NCI-H1105 treated with DMSO at 0.1 percent for 48 hours (cell line): Measurements from ENCODE around the gene ARFGAP3.

ENCODE experiments used
- DNase-seq: peaks from one replicate; lab custom pipeline; 2025; lab: John Stamatoyannopoulos, UW

The ARFGAP3 gene, protein sequence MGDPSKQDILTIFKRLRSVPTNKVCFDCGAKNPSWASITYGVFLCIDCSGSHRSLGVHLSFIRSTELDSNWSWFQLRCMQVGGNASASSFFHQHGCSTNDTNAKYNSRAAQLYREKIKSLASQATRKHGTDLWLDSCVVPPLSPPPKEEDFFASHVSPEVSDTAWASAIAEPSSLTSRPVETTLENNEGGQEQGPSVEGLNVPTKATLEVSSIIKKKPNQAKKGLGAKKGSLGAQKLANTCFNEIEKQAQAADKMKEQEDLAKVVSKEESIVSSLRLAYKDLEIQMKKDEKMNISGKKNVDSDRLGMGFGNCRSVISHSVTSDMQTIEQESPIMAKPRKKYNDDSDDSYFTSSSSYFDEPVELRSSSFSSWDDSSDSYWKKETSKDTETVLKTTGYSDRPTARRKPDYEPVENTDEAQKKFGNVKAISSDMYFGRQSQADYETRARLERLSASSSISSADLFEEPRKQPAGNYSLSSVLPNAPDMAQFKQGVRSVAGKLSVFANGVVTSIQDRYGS

DNA sequence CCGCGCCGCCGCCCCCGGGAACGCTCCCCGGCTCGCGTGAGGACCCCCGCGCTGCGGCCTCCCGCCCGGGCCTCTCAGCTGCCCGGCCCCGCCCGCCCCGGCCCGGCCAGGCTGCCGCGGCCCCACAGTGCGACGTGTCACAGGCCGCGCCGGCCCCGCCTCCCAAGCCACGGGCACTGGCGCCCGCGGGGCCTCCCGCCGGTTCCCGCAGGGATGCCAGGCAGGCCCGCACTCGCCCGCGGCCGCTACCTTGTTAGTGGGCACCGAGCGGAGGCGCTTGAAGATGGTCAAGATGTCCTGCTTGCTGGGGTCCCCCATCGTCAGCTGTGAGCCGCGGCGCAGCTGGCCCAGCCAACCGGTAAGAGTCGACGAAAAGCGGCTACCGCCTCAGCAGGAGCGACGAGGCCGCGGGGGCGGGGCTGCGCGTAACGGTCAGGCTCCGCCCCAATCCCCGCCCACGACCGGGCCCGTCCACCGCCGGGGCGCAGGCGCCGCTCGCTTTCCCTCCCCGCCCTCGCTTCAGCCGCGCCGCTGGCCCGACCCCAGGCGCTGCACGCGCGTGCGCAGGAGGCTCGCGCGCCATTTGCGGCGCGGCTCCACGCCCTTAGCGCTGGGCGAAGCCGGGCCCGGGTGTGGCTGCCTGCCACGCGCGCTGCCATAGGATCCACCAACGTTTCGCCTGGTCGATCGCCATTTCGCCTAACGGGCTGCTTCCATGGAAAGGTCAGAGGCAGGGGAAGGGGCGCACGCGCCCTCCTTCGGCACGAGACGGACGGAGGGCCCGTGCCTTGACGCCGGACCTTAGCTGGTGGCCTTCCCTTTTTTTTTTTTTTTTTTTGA lies at the start of gene ARFGAP3:
TSS of gene ARFGAP3 (minus strand) at position 409 of the 840 bp plus-strand sequence. CDS start at position 318, 91 bp downstream.
- DNase-seq = peak; percentile 86

DNA sequence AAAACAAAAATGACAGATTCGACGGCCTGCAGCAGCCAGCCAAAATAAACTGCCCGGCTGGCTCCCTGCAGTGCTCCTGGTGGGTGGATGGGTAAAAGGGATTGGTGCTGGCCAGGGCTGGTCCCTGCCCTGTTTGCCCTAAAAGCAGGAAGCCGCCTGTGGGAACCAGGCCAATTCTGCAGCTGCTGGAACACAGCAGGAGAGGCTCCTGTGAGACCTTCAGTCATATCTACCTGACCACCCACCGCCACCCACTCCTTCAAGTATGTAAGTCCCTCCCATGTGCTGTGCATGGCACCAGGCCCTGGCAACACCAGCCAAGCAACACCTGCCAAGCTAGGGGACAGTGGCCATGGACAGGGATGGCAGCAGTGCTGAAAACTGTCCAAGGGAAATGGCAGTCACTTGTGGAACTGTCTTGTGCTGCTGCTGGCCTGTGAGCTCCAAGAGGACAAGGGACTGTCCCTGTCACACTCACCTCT lies 48.7 kb upstream of the ARFGAP3 start:
- DNase-seq = peak; percentile 53

DNA sequence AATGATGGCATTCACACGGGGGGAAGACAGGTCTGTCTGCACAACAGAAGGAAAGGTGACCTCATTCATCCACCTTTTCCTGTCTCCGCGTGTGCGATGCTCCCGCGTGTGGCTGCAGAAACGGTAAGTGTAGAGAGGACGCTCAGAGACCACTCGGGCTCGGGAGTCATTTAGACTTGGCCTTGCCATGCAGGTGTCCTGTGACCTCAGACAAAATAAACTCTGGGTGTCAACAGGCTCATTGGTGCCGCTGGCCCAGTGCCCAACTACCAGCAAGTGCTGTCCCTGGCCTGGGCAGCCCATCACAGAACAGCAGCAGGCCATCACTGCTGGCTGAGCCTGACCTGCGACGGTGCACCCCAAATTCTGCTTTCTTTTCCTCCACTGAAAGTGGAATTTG lies 48.1 kb upstream of the ARFGAP3 start:
- DNase-seq = no peak

DNA sequence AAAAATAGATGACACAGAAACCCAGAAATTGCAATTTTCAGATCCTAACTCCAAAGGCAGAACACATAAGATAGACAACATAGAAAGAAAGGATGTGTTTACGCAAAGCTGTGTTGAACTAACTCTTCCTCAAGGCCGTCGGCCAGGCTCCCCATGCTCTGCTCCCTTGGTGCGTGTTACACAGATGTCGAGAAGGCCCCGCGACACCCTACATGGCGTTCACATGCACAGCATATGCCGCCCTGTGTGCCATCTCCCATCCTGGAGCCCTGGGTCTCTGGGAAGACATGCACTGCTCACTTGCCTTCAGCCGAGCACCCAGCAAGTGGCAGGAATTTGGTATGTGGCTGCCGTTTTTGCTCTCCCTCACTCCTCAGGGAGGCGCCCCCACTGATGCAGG lies 47.0 kb upstream of the ARFGAP3 start:
- no peak for DNase-seq

DNA sequence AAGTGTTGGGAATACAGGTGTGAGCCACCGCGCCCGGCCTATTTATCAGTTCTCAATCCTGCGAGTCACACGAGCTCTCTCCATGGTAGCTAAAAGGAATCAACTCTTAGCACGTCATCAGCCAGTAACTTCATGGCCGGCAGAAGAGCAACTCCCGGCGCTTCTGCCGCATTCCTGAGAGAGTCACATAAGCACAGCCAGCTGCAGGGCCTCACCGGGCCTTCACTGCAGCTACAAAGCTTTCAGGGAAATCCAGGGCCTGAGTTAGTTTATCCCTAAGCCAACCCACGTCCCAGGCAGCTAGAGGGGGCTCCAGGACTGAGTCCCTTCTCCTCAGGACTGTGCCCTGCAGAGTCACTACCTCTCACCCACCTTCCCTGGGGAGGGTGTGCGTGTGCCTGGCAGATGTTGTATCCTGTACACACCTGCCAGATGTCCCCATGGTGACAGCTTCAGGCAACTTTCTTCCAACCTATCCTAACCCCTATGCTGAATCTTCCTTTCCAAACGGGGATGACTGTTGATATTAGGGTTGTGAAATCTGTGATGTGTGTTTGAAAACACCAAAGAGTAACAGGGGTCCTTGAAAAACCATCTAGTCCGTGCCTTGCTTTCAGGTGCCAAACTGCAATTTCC lies 45.9 kb upstream of the ARFGAP3 start:
- DNase-seq = no peak

DNA sequence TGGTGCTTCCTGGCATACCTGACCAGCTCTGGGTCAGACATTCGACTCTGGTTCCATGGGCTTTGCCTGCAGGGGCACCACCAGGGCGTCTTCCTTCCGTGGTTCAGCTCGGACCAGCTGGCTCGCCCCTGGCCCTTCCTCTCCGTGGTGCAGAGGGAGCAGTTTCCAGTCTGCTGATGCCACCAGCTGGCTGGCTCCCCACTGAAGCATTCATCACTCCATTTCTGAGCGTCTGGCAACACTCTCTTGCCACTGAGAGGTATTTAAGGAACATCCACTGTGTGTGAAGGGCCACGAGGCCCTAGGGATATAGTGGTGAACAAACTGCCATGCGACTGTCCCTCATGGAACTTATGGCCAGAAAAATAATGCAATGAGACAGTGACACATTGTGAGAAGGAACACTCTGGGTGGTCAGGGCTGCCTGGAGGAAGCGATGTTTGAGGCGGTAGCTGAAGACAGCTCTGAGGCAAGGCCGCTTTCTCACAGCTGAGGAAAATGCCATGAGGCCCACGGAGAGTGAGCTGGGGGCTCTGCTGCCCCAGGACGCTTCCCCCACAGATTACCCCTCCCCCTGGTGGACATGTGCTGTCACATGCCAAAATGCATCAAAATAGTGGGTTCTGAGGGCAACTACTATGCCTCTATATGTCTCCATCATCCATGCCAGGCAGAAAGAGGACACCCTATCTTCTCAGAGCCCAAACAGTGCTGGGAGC lies 44.9 kb upstream of the ARFGAP3 start:
- no peak for DNase-seq

DNA sequence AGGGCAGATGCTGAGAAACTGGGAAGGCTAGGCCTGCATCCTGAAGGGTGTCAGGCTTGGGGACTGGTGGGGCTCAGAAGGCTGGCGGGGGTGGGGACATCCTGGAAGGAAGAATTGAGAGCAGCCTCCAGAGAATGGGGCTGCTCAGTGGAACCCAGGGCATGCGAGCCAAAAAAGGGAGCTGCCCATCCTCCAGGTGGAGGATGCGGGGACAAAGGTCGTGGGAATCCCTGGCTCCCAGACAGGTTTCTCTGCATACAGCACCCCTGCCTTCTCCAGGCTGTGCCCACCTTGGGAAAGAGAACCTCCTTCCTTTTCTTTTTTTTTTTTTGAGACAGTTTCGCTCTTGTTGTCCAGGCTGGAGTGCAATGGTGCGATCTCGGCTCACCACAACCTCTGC lies 40.9 kb upstream of the ARFGAP3 start:
- DNase-seq = no peak

DNA sequence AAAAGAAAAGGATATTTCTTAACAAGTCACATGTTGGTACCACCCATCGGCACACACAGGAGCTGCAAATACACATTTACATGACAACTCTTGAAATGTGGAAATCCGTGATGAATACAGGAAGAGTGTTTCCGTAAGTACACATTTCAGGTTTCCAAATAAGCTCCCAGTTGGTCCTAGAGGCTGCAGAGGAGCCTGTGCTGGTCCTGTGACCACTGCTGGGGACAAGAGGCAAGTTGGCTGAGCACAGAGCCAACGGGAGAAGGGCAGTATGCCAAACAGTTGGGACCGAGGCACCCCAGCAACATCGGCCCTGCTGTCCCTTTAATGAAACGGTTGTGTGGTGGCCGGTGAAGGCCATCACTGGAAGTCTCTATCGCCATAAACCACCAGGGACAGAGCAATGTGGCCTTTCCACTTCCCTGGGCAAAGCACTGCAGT lies 38.5 kb upstream of the ARFGAP3 start:
- DNase-seq = no peak

DNA sequence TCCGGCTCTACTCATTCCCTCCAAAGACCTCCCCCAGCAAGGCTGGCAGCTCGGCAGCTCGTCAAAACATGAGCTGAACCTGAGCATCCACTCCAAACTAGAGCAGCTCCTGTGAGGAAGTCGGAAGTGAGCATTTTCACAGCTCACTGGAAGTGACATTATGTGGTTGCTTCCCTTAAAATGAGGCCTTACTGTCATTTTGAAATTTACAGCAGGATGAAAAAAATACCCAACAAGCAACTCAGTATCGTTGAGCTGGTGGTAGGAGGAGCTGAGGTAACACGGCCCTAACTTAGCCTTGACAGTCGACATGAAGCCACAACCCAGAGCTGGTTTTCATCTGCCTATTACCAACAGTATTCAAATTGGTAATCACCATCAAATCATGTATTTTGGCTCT lies 38.0 kb upstream of the ARFGAP3 start:
- DNase-seq = no peak

DNA sequence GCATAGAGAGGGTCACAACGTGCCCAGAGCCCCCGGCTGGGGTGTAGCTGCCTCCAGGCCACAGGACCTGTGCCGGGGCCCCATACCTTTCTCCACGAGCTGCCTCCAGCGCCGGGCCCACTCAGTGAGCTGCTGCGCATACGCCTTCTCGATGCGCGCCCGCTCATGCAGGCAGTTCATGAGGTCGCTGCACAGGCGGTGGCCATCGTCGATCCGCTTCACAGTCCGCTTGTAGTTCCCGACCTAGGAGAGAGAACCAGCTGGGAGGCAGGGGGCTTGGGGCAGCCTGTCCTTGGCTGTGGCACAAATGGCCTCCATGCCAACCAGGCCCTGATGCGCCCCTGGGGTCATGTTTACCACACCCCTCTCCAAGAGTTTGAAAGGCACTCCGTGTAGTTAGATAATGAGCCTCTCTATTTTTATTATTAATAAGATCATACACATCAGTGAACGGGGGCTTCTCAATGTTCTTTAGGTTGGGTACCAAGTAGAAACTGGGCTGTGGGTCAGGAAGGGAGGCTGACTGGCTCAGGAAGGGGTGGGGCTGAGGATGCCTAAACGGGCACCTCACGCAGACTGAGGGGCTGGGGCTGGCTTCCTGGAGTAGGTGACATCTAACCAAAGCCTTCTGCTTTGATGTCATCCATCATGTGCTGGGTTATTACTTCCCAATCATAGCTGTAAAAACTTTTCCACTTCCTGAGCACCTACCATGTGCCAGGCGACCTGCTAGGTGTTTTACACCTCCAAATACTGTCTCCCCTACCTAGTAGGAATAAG lies 36.5 kb upstream of the ARFGAP3 start:
- DNase-seq = no peak

DNA sequence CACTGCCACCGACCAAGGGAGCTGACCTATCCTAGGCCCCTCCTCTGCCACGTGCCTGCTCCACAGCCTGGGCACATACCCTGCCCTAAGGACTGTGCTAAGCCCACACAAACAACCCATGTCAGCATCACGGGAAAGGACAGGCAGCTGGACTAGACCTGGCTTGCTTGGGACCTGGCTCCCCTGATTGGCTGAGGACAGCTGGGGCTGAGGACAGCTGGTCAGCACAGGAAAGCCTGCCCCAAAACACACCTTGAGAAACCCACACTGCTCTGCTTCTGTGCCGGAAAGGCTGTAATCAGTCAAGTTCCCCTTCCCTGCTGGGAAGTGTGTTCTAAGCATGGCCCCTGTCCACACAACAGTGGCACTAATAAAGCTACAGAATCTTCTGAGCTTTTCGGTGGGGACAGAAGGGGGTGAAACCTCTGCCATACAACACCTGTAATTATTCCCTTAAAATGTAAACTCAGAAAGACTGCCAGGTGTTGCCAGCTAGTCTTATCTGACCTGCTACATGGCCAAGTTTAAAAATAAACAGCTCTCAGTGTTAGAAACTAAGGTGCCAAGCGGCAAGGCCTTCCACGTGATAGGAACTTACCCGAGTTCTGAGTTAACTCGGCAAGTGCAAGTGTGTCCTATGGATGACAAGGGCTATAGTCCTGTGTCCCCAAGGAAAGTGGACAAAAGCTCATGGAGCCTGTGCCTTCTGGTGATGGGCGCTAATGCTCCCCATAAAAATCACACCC lies 35.7 kb upstream of the ARFGAP3 start:
- peak; percentile 3 for DNase-seq

DNA sequence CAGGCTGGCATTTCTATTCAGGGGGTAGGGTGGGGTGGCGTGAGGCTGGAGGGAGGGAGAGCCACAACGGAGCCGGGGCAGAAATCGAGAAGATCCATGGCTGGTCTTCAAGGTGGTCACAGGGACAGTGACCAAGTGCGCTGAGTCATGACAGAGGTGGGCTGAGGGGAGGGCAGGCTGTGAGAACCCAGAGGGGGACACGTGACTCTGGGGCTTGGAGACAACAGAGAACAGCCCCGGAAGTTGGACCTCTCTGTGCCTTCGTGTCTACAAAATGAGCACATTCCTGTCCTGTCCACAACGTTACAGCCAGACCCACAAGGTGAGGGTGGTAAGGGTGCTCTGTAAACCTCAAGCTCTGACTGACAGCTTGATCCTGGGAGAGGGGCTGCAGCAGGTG lies 35.1 kb upstream of the ARFGAP3 start:
- no peak for DNase-seq

DNA sequence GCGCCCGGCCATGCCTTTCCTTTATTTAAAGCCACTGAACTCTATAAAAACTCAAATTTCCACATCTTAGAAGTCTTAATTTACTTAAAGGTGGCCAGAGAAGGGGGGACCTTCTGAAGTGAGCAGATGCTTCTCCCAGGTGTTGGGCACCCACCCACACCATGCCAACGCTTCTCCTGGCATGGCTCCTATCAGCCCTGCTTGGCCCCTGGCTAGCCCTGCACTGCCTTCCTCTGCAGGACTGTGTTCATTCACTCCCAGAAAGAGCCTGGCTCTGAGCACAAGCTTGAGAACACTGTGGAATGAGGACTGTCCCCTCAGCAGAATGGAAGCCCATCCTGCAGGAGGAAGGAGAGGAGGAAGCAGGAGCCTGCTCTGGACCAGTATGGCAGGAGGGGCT lies 34.6 kb upstream of the ARFGAP3 start:
- no peak for DNase-seq

DNA sequence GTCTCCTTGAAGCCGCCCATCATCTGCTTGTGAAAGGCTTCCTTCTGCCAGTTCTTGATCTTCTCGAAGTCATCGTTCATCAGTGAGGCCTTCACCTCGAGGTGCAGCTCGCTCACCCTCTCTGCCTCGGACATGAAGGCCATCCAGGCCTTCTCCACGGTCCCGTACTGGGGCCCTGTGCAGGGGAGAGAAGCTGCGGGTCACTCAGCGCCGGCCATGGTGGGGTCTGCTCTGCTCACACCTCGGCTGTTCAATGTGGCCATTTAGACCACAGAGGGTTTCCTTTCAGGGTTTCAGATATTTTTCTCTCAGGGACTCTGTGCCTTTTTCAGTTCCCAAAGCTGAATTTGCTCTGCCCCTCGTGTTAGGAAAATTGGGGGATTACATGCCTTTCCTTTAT lies 33.9 kb upstream of the ARFGAP3 start:
- no peak for DNase-seq

DNA sequence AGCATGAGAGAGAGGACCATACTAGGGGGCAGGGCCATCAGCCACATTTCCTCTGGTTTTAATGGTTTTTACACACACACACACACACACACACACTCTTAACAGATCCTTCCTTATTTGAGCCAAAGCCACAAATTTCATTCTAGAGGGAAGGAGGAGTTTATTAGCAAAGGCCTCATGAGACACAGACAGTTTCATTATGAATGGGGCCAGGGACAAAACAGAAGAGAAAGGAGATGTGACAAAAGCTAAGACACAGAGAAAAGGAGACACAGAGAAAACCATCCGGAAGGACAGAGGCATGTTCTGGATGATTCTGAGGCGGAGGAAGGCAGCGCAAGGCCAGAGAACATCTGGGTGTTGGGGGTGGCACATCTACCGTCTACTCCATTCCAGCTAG lies 32.2 kb upstream of the ARFGAP3 start:
- DNase-seq = no peak

DNA sequence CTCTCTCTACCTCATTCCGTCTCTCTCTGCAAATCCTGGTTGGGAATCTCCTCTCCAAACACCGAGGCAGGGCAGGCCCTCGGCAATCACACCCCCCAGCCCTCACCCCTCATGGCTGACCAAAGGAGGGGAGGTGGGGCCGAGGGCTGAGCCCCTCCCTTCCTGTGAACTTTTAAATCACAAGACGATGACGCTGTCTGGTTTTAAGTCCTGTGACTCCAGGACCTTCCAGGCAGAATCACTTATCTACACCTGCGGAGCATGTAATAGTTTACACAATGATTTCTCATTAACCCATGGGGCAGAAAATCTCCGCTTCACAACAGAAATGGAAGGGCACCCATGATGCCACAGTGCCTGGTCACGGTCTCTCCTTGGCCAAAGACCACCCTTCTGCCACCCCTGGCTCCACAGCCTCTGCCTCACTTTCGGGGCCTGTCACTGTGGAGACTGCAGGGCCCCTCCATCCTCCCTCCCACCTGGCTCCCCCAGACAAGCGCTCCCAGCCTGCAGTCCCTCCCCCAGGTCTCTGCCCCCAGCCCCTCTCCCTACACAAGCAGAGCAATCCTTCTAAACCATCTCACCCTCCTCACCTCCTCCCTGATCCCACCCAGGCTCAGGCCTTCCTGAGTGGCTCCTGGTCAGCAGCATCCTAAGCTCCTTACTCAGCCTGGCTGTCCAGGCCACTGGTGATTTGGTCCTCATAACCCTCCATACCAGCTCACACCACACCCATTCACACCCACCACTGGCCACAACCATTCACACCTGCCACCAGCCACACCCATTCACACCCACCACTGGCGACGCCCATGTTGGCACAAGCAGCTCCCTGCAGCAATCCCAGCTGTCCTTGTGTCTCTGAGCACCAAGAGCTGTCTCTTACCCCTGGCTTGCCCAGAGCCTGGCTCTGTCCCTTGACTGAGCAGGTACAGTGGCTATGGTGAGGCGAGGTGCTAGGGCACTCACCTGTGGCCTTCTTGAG lies 30.7 kb upstream of the ARFGAP3 start:
- DNase-seq = no peak

DNA sequence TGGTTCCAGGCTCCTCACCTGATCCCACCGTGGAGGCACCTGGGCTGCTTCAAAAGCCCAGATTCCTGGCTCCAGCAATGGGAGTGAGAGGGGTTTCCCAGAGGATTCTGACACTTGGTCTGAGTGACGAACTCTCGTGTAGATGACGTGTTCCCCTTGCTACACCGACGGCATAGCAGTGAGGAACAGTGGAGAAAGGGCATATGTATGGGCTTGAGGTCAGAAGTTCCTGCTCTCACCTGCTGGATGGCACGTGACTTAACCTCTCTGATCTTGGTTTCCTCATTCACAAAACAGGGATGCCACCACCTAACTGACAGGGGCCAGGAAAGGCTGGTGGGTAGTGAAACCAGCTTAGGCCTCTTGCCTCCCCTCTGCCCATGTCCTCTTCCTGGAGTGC lies 30.0 kb upstream of the ARFGAP3 start:
- DNase-seq = no peak

DNA sequence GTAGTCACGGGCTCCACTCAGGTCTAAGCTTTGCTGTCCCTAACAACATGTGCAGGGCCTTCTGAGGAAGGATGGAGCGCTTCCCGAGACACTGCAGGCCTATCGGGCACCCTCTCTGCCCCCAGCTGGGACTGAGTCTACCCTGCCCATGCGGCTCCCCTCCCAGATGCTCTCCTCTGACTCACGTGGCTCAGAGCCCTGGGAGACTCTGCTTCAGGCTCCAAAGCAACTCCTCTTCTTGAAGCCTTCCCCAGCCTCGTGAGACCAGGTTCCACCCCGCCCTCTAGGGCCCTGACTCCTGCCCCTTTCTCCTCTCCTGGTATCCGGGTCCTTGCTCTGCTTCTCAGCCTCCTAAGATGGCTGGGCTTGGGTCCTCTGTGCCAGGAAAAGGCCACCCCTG lies 28.4 kb upstream of the ARFGAP3 start:
- DNase-seq = no peak
